HCT116 (cell line): ENCODE measurements around the gene CCDC83. TPM values are rescaled to one million over a fixed set of nuclear protein-coding genes. Genes with fewer than 3 reads are reported as not detected.

ENCODE experiments used
- ATAC-seq: fragments of 200-7000 bp; cut with Tn5 transposase; 2 replicates; pipeline ENCODE4 v1.9.1; 2020; ENCODE audit warnings: mild to moderate bottlenecking, moderate library complexity
- BruUV-seq: library from RNA; stranded (reverse); fragments of 400-500 nt; replicated peaks from 2 replicates; lab custom pipeline; 2021; lab: Mats Ljungman, UMichigan
- CTCF ChIA-PET: fragments of 300-600 bp; sonication (Branson Sonifier 250); formaldehyde crosslinking; loops from one replicate; lab custom pipeline; 2021; ENCODE audit warnings: antibody characterized with exemption; lab: Charles Lee
- POLR2A ChIA-PET: fragments of 300-600, 350-600 bp; sonication (Branson Sonifier 250); formaldehyde crosslinking; loops from one replicate; lab custom pipeline; 2021; ENCODE audit warnings: antibody characterized with exemption; lab: Charles Lee
- RAD21 ChIA-PET, 2 experiments: fragments of 300-600 bp; sonication (Branson Sonifier 250); formaldehyde crosslinking; loops; one replicate each; lab custom pipeline; 2023; ENCODE audit warnings: low total read pairs in 2 of 2; ENCODE audit not compliant: uncharacterized antibody in 2 of 2, unreplicated experiment in 2 of 2, low non-redundant PET in 1 of 2; lab: Charles Lee
- DNase-seq: peaks from one replicate; pipeline ENCODE4 v3.0.0-alpha.2; 2010; ENCODE audit warnings: low read depth, low spot score
- H2AFZ ChIP-seq: fragments of 200-600 bp; shearing (Covaris generic), sonication (generic); 2 replicates; pipeline ENCODE4 v1.6.1; 2017; ENCODE audit warnings: low read depth, mixed run types, mixed read lengths, antibody characterized with exemption, low read length; ENCODE audit not compliant: poor library complexity, severe bottlenecking
- H3K27ac ChIP-seq: 2 replicates; pipeline ENCODE4 v1.5.1; 2012; ENCODE audit warnings: low read depth, low read length
- H3K27me3 ChIP-seq: fragments of 200-600 bp; sonication (generic); 2 replicates; pipeline ENCODE4 v1.6.1; 2016; ENCODE audit warnings: mixed run types, low read length, mixed read lengths; ENCODE audit not compliant: insufficient read depth
- H3K36me3 ChIP-seq, 2 experiments: fragments of 200-500 bp in 1 of 2; fragments of 200-600 bp in 1 of 2; sonication (Bioruptor generic) in 1 of 2; sonication (generic) in 1 of 2; 2 replicates each; pipeline versions ENCODE4 v1.5.1 to v1.6.1; 2014 to 2016; ENCODE audit warnings: low read length in 2 of 2, inconsistent platforms in 1 of 2, mixed read lengths in 1 of 2, mixed run types in 1 of 2; ENCODE audit not compliant: insufficient read depth in 2 of 2, control insufficient read depth in 1 of 2
- H3K4me1 ChIP-seq, 2 experiments: fragments of 200-600 bp in 1 of 2; sonication (generic) in 1 of 2; 2 replicates each; pipeline versions ENCODE4 v1.5.1 to v1.6.1; 2012 to 2017; ENCODE audit warnings: low read length in 2 of 2, inconsistent platforms in 1 of 2, mild to moderate bottlenecking in 1 of 2, mixed read lengths in 1 of 2, mixed run types in 1 of 2, moderate library complexity in 1 of 2; ENCODE audit not compliant: insufficient read depth in 2 of 2, control insufficient read depth in 1 of 2
- H3K4me2 ChIP-seq: fragments of 200-600 bp; sonication (generic); 2 replicates; pipeline ENCODE4 v1.6.1; 2017; ENCODE audit warnings: mixed run types, low read length, mixed read lengths
- H3K4me3 ChIP-seq, 2 experiments: fragments of 200-600 bp in 1 of 2; sonication (generic) in 1 of 2; replicated peaks in 1 of 2; 2 replicates each; pipeline ENCODE4 v1.5.1; 2011 to 2016; ENCODE audit warnings: low read length in 2 of 2, control low read depth in 1 of 2, low read depth in 1 of 2, mild to moderate bottlenecking in 1 of 2, mixed read lengths in 1 of 2, mixed run types in 1 of 2
- H3K79me2 ChIP-seq: fragments of 200-600 bp; sonication (generic); 2 replicates; pipeline ENCODE4 v1.6.1; 2017; ENCODE audit warnings: mild to moderate bottlenecking, mixed run types, low read length, moderate library complexity, mixed read lengths; ENCODE audit not compliant: insufficient read depth
- H3K9ac ChIP-seq: fragments of 200-600 bp; sonication (generic); 2 replicates; pipeline ENCODE4 v1.6.1; 2016; ENCODE audit warnings: low read length, mixed read lengths
- H3K9me2 ChIP-seq: fragments of 200-600 bp; sonication (generic), shearing (Covaris generic); 2 replicates; pipeline ENCODE4 v1.6.1; 2017; ENCODE audit warnings: mixed run types, mild to moderate bottlenecking, moderate library complexity; ENCODE audit not compliant: insufficient read depth
- H3K9me3 ChIP-seq, 2 experiments: fragments of 200-500 bp in 1 of 2; fragments of 200-600 bp in 1 of 2; sonication (Bioruptor generic) in 1 of 2; sonication (generic) in 1 of 2; 2 replicates each; pipeline ENCODE4 v1.6.1; 2014 to 2017; ENCODE audit warnings: low read length in 2 of 2, mixed read lengths in 2 of 2, inconsistent platforms in 1 of 2, low read depth in 1 of 2, mild to moderate bottlenecking in 1 of 2, mixed run types in 1 of 2, moderate library complexity in 1 of 2; ENCODE audit not compliant: control insufficient read depth in 1 of 2, insufficient read depth in 1 of 2
- H4K20me1 ChIP-seq: fragments of 200-600 bp; sonication (generic), shearing (Covaris generic); 2 replicates; pipeline ENCODE4 v1.6.1; 2017; ENCODE audit warnings: mixed run types, mild to moderate bottlenecking, moderate library complexity; ENCODE audit not compliant: insufficient read depth
- CBX3 ChIP-seq: IDR thresholded peaks from 2 replicates; pipeline ENCODE4 v1.6.1; 2012; ENCODE audit warnings: low read depth
- CEBPB ChIP-seq: IDR thresholded peaks from 2 replicates; pipeline ENCODE4 v1.6.1; 2012; ENCODE audit warnings: low read depth
- EGR1 ChIP-seq: IDR thresholded peaks from 2 replicates; pipeline ENCODE4 v1.6.1; 2012; ENCODE audit warnings: low read depth
- ELF1 ChIP-seq: IDR thresholded peaks from 2 replicates; pipeline ENCODE4 v1.6.1; 2012; ENCODE audit warnings: low read depth, borderline replicate concordance
- FOSL1 ChIP-seq: IDR thresholded peaks from 2 replicates; pipeline ENCODE4 v1.6.1; 2012; ENCODE audit warnings: low read depth
- JUND ChIP-seq: IDR thresholded peaks from 2 replicates; pipeline ENCODE4 v1.6.1; 2012
- POLR2A ChIP-seq: IDR thresholded peaks from 2 replicates; pipeline ENCODE4 v1.7.0; 2011; ENCODE audit warnings: borderline replicate concordance; ENCODE audit not compliant: insufficient read depth, insufficient read length; ENCODE audit errors: extremely low read depth
- POLR2AphosphoS5 ChIP-seq: IDR thresholded peaks from 2 replicates; pipeline ENCODE4 v1.6.1; 2011; ENCODE audit warnings: mild to moderate bottlenecking, low read depth, low read length, moderate library complexity
- RAD21 ChIP-seq: IDR thresholded peaks from 2 replicates; pipeline ENCODE4 v1.6.1; 2012; ENCODE audit warnings: low read depth, mild to moderate bottlenecking
- SIN3A ChIP-seq: IDR thresholded peaks from 2 replicates; pipeline ENCODE4 v1.6.1; 2012; ENCODE audit warnings: low read depth
- SP1 ChIP-seq: IDR thresholded peaks from 2 replicates; pipeline ENCODE4 v1.6.1; 2012; ENCODE audit warnings: low read depth
- SRF ChIP-seq: IDR thresholded peaks from 2 replicates; pipeline ENCODE4 v1.6.1; 2012; ENCODE audit warnings: low read depth
- TCF7L2 ChIP-seq: IDR thresholded peaks from 2 replicates; pipeline ENCODE4 v1.7.0; 2011; ENCODE audit warnings: borderline replicate concordance, inconsistent platforms; ENCODE audit not compliant: insufficient read depth, insufficient read length; ENCODE audit errors: extremely low read depth
- YY1 ChIP-seq: IDR thresholded peaks from 2 replicates; pipeline ENCODE4 v1.6.1; 2011; ENCODE audit warnings: low read length, low read depth, moderate library complexity, mild to moderate bottlenecking; ENCODE audit not compliant: insufficient replicate concordance; ENCODE audit errors: extremely low read depth
- ZFX ChIP-seq: fragments of 450-650 bp; IDR thresholded peaks from 2 replicates; pipeline ENCODE4 v1.6.1; 2017
- intact Hi-C: fragments of 100-400 bp; cut with micrococcal nuclease; formaldehyde crosslinking; loops from 2 replicates; pipeline ENCODE4 v1.10.0; 2022
- total RNA-seq: library from RNA; stranded (reverse); gene quantifications from one replicate; pipeline ENCODE4 v1.2.1, GENCODE V29; 2021; ENCODE audit not compliant: unreplicated experiment
- TF ChIP-seq, protein P1 (sequence below): IDR thresholded peaks from 2 replicates; pipeline ENCODE4 v1.6.1; 2011; ENCODE audit warnings: mild to moderate bottlenecking, low read length, moderate library complexity; ENCODE audit not compliant: insufficient replicate concordance; ENCODE audit errors: extremely low read depth
- TF ChIP-seq, protein P2 (sequence below): IDR thresholded peaks from 2 replicates; pipeline ENCODE4 v1.6.1; 2012
- TF ChIP-seq, protein P3 (sequence below): IDR thresholded peaks from 2 replicates; pipeline ENCODE4 v1.6.1; 2012; ENCODE audit warnings: low read depth

Gene CCDC83
- total RNA-seq, 1 experiment from 2014 or later, result not detected

DNA sequence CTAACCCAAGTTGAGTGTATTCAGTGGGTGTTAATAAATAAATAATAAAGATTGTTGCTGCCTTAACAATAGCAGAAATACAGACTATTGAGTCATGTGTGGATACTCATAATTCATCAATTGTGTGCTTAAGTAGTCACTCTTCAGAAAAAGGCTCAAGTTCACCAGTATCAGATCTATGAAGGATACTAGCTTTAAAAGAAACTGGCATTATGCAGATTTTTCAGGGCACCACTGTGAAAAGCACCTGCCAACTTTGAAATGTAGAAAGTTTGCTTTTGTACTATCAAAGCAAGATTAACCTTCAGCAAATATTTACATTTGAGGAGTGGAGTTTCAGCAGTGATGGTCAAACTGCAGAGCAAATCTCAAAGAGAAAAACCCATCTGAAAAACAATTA, 24.1 kb upstream of the CCDC83 start:
- no peak overlapping the region for H3K4me2 ChIP-seq
- RAD21 ChIA-PET, result no interaction called here
- intact Hi-C loops, result no loop called here
- H3K4me3 ChIP-seq, result no peak overlapping the region
- H2AFZ ChIP-seq, result no peak overlapping the region
- H3K4me1 ChIP-seq, result peaks cover 26 to 38% of the 10 kb centered on the region in 2 experiments
- H3K79me2 ChIP-seq, result no peaks in the 10 kb centered on the region
- BruUV-seq, result no TSS peak
- CTCF ChIA-PET, result no interaction called here
- H3K9me2 ChIP-seq, result no peaks in the 10 kb centered on the region
- H3K36me3 ChIP-seq, result no peaks in the 10 kb centered on the region
- DNase-seq, result no peak
- POLR2A ChIA-PET, result no interaction called here
- H3K9ac ChIP-seq, result no peak overlapping the region
- H3K27ac ChIP-seq, result no peak overlapping the region
- no peaks in the 10 kb centered on the region for H3K9me3 ChIP-seq
- H4K20me1 ChIP-seq, result no peaks in the 10 kb centered on the region
- TF ChIP-seq SP1 (no peak), JUND (no peak), ZFX (no peak), FOSL1 (no peak), YY1 (no peak), SIN3A (no peak), TCF7L2 (no peak), POLR2AphosphoS5 (no peak), ELF1 (no peak), CEBPB (no peak), RAD21 (no peak), SRF (no peak), POLR2A (no peak), CBX3 (no peak), EGR1 (no peak)
- TF ChIP-seq, protein P1, sequence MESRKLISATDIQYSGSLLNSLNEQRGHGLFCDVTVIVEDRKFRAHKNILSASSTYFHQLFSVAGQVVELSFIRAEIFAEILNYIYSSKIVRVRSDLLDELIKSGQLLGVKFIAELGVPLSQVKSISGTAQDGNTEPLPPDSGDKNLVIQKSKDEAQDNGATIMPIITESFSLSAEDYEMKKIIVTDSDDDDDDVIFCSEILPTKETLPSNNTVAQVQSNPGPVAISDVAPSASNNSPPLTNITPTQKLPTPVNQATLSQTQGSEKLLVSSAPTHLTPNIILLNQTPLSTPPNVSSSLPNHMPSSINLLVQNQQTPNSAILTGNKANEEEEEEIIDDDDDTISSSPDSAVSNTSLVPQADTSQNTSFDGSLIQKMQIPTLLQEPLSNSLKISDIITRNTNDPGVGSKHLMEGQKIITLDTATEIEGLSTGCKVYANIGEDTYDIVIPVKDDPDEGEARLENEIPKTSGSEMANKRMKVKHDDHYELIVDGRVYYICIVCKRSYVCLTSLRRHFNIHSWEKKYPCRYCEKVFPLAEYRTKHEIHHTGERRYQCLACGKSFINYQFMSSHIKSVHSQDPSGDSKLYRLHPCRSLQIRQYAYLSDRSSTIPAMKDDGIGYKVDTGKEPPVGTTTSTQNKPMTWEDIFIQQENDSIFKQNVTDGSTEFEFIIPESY, result no peak
- TF ChIP-seq, protein P2, sequence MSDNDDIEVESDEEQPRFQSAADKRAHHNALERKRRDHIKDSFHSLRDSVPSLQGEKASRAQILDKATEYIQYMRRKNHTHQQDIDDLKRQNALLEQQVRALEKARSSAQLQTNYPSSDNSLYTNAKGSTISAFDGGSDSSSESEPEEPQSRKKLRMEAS, result no peak
- TF ChIP-seq, protein P3, sequence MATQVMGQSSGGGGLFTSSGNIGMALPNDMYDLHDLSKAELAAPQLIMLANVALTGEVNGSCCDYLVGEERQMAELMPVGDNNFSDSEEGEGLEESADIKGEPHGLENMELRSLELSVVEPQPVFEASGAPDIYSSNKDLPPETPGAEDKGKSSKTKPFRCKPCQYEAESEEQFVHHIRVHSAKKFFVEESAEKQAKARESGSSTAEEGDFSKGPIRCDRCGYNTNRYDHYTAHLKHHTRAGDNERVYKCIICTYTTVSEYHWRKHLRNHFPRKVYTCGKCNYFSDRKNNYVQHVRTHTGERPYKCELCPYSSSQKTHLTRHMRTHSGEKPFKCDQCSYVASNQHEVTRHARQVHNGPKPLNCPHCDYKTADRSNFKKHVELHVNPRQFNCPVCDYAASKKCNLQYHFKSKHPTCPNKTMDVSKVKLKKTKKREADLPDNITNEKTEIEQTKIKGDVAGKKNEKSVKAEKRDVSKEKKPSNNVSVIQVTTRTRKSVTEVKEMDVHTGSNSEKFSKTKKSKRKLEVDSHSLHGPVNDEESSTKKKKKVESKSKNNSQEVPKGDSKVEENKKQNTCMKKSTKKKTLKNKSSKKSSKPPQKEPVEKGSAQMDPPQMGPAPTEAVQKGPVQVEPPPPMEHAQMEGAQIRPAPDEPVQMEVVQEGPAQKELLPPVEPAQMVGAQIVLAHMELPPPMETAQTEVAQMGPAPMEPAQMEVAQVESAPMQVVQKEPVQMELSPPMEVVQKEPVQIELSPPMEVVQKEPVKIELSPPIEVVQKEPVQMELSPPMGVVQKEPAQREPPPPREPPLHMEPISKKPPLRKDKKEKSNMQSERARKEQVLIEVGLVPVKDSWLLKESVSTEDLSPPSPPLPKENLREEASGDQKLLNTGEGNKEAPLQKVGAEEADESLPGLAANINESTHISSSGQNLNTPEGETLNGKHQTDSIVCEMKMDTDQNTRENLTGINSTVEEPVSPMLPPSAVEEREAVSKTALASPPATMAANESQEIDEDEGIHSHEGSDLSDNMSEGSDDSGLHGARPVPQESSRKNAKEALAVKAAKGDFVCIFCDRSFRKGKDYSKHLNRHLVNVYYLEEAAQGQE, result no peak
- TF ChIP-seq, all 23 proteins: peak for 0
- no peaks in the 10 kb centered on the region for H3K27me3 ChIP-seq
- no peak for ATAC-seq
